Central memory CD8-positive, alpha-beta T cell (primary cell): ENCODE measurements around the gene ETV5.
"Not testable (repeated sequence)": the region's sequence is repeated elsewhere in the genome, so short reads cannot be mapped to it uniquely, and the experiment has no call there.

ENCODE experiments used
- ATAC-seq: fragments of 150-1000 bp; cut with Tn5 transposase; replicated peaks from 2 replicates; pipeline ENCODE4 v1.10.0; 2022; ENCODE audit warnings: mild to moderate bottlenecking, moderate FRiP score, moderate number of reproducible peaks; ENCODE audit not compliant: poor library complexity, severe bottlenecking; ENCODE audit errors: extremely low read depth
- DNase-seq, 2 donors: peaks; one replicate each; pipeline ENCODE4 v3.0.0; 2021; ENCODE audit warnings: low spot score in 2 of 2
- H3K27ac Mint-ChIP-seq: one replicate; pipeline ENCODE4 v1.8.0; 2022; ENCODE audit warnings: low read depth, mild to moderate bottlenecking, moderate library complexity, mixed read lengths
- H3K27me3 Mint-ChIP-seq: one replicate; pipeline ENCODE4 v1.8.0; 2022; ENCODE audit warnings: mixed read lengths
- H3K36me3 Mint-ChIP-seq: one replicate; pipeline ENCODE4 v1.8.0; 2022; ENCODE audit warnings: mild to moderate bottlenecking, moderate library complexity, mixed read lengths; ENCODE audit not compliant: insufficient read depth
- H3K4me1 Mint-ChIP-seq: one replicate; pipeline ENCODE4 v1.8.0; 2022; ENCODE audit warnings: mixed read lengths
- H3K4me3 Mint-ChIP-seq: one replicate; pipeline ENCODE4 v1.8.0; 2022; ENCODE audit warnings: mild to moderate bottlenecking, moderate library complexity, mixed read lengths
- H3K9me3 Mint-ChIP-seq: one replicate; pipeline ENCODE4 v1.8.0; 2022; ENCODE audit warnings: mixed read lengths

Gene ETV5

GRCh38 chr3:186021250-186021649, 87.6 kb downstream of the ETV5 start:
- not testable (repeated sequence) for ATAC-seq, H3K27ac Mint-ChIP-seq, DNase-seq, H3K9me3 Mint-ChIP-seq, H3K36me3 Mint-ChIP-seq, H3K4me1 Mint-ChIP-seq, H3K4me3 Mint-ChIP-seq
- peaks cover 44% of the 10 kb centered on the region for H3K27me3 Mint-ChIP-seq

GRCh38 chr3:186019288-186019687, 89.6 kb downstream of the ETV5 start:
- H3K27ac Mint-ChIP-seq, H3K36me3 Mint-ChIP-seq, ATAC-seq, H3K4me1 Mint-ChIP-seq, H3K4me3 Mint-ChIP-seq, H3K9me3 Mint-ChIP-seq, DNase-seq: not testable (repeated sequence)
- peaks cover 55% of the 10 kb centered on the region for H3K27me3 Mint-ChIP-seq

- Mint-ChIP-seq H3K27ac (no peak overlapping the region), H3K27me3 (peaks cover 75% of the 10 kb centered on the region), H3K9me3 (no peaks in the 10 kb centered on the region), H3K4me1 (no peaks in the 10 kb centered on the region), H3K36me3 (no peaks in the 10 kb centered on the region), H3K4me3 (no peak overlapping the region)
- ATAC-seq (no peak), DNase-seq (no peak)
These were observed 94.0 kb downstream of the ETV5 start for GRCh38 chr3:186014866-186015265.

GRCh38 chr3:186013312-186013711, 95.6 kb downstream of the ETV5 start:
- ATAC-seq (no peak), DNase-seq (no peak)
- Mint-ChIP-seq H3K36me3 (no peaks in the 10 kb centered on the region), H3K9me3 (no peaks in the 10 kb centered on the region), H3K4me1 (no peaks in the 10 kb centered on the region), H3K27me3 (peaks cover 65% of the 10 kb centered on the region), H3K27ac (no peak overlapping the region), H3K4me3 (no peak overlapping the region)

DNA sequence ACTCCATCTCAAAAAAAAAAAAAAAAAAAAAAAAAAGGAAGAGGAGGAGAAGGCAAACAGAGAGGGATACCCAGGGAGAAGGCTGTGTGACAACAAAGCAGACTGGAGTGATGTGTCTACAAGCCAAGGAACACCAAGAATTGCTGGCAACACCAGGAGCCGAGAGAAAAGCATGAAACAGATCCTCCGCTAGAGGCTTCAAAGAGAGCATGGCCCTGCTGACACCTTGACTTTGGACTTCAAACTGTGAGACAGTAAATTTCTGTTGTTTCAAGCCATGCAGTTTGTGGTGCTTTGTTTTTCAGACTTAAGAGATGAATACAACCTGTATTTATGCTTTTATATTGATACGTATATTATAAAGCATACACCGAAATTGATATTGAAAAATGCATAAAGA, 96.8 kb downstream of the ETV5 start:
- ATAC-seq (no peak), DNase-seq (no peak)
- no peak overlapping the region for H3K27ac Mint-ChIP-seq
- H3K4me3 Mint-ChIP-seq = no peak overlapping the region
- H3K36me3 Mint-ChIP-seq = no peaks in the 10 kb centered on the region
- H3K9me3 Mint-ChIP-seq = no peaks in the 10 kb centered on the region
- H3K27me3 Mint-ChIP-seq = peaks cover 53% of the 10 kb centered on the region
- H3K4me1 Mint-ChIP-seq = no peaks in the 10 kb centered on the region

DNA sequence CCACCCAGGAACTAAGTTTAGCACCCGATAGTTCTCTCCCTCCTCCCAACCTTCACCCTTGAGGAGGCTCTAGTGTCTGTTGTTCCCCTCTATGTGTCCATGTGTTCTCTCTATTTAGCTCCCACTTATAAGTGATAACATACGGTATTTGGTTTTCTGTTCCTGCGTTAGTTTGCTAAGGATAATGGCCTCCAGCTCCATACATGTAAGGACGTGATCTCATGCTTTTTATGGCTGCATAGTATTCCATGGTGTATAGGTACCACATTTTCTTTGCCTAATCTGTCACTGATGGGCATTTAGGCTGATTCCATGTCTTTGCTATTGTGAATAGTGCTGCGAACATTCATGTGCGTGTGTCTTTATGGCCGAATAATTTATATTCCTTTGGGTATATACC, 104.2 kb downstream of the ETV5 start:
- H3K27ac Mint-ChIP-seq = no peak overlapping the region
- ATAC-seq = no peak
- no peaks in the 10 kb centered on the region for H3K9me3 Mint-ChIP-seq
- peaks cover 47% of the 10 kb centered on the region for H3K27me3 Mint-ChIP-seq
- no peak for DNase-seq
- no peak overlapping the region for H3K4me3 Mint-ChIP-seq
- no peaks in the 10 kb centered on the region for H3K4me1 Mint-ChIP-seq
- H3K36me3 Mint-ChIP-seq = no peaks in the 10 kb centered on the region

- DNase-seq = no peak
- Mint-ChIP-seq H3K27ac (no peak overlapping the region), H3K4me1 (no peaks in the 10 kb centered on the region), H3K36me3 (no peaks in the 10 kb centered on the region), H3K27me3 (peaks cover 48% of the 10 kb centered on the region), H3K4me3 (no peak overlapping the region), H3K9me3 (no peaks in the 10 kb centered on the region)
- no peak for ATAC-seq
These were observed 104.7 kb downstream of the ETV5 start for GRCh38 chr3:186004209-186004608.

DNA sequence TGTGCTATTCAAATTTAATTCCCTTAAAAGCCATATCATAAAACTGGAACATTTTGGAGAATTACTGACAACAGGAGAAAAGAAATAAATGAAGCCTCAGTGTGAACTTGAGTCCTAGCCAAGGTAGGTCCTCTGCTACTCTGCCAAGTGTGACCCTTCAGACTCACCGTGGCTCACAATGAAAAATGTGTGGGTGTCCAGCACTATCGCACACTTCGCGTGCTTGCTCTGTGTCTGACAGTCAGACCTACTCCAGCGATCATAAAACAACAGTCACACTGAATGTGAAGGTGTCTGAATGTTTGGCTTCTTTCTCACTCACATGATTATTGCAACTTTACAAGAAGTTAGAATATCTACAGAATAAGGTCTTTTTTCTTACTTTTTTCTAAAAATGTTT, 105.3 kb downstream of the ETV5 start:
- Mint-ChIP-seq H3K27me3 (peaks cover 48% of the 10 kb centered on the region), H3K27ac (no peak overlapping the region), H3K9me3 (no peaks in the 10 kb centered on the region), H3K4me1 (no peaks in the 10 kb centered on the region), H3K36me3 (no peaks in the 10 kb centered on the region), H3K4me3 (no peak overlapping the region)
- DNase-seq = no peak
- ATAC-seq = no peak

- Mint-ChIP-seq H3K9me3 (no peaks in the 10 kb centered on the region), H3K27ac (no peak overlapping the region), H3K4me1 (no peaks in the 10 kb centered on the region), H3K4me3 (no peak overlapping the region), H3K36me3 (no peaks in the 10 kb centered on the region), H3K27me3 (peaks cover 48% of the 10 kb centered on the region)
- DNase-seq (no peak), ATAC-seq (no peak)
These were observed 105.9 kb downstream of the ETV5 start for GRCh38 chr3:186002884-186003472.

DNA sequence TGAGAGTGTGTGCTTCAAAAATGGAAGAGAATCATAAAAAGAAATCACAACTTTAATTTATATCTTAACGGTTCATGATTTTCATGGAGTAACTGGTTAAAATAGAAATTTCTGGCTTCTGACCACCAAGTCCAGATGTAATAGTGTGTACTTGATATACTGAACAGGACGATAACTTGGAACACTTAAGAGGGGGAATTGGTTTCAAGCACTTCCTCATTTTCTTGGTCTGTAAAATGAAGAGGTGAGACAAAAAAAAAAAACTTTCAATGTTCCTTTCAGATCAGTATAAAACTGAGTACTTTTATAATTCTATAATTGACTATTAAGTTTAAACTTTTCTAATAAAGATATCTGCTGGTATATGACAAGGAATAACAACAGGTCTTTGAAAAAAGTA, 107.0 kb downstream of the ETV5 start:
- no peak overlapping the region for H3K4me3 Mint-ChIP-seq
- no peaks in the 10 kb centered on the region for H3K4me1 Mint-ChIP-seq
- ATAC-seq (no peak), DNase-seq (no peak)
- peaks cover 48% of the 10 kb centered on the region for H3K27me3 Mint-ChIP-seq
- no peaks in the 10 kb centered on the region for H3K36me3 Mint-ChIP-seq
- no peak overlapping the region for H3K27ac Mint-ChIP-seq
- H3K9me3 Mint-ChIP-seq = no peaks in the 10 kb centered on the region

- Mint-ChIP-seq H3K27me3 (peaks cover 44% of the 10 kb centered on the region), H3K4me1 (no peaks in the 10 kb centered on the region), H3K36me3 (no peaks in the 10 kb centered on the region), H3K9me3 (no peaks in the 10 kb centered on the region), H3K4me3 (no peak overlapping the region), H3K27ac (no peak overlapping the region)
- DNase-seq = no peak
- ATAC-seq = no peak
These were observed 109.7 kb downstream of the ETV5 start for GRCh38 chr3:185999221-185999620.

- no peaks in the 10 kb centered on the region for H3K9me3 Mint-ChIP-seq
- no peak overlapping the region for H3K4me3 Mint-ChIP-seq
- ATAC-seq (no peak), DNase-seq (no peak)
- no peak overlapping the region for H3K27ac Mint-ChIP-seq
- no peaks in the 10 kb centered on the region for H3K36me3 Mint-ChIP-seq
- peaks cover 41% of the 10 kb centered on the region for H3K27me3 Mint-ChIP-seq
- no peaks in the 10 kb centered on the region for H3K4me1 Mint-ChIP-seq
These were observed 110.8 kb downstream of the ETV5 start for GRCh38 chr3:185998136-185998535.

- H3K9me3 Mint-ChIP-seq = no peaks in the 10 kb centered on the region
- no peak overlapping the region for H3K4me3 Mint-ChIP-seq
- ATAC-seq (no peak), DNase-seq (no peak)
- no peaks in the 10 kb centered on the region for H3K36me3 Mint-ChIP-seq
- H3K4me1 Mint-ChIP-seq = no peaks in the 10 kb centered on the region
- no peak overlapping the region for H3K27ac Mint-ChIP-seq
- H3K27me3 Mint-ChIP-seq = peaks cover 33% of the 10 kb centered on the region
These were observed 111.8 kb downstream of the ETV5 start for GRCh38 chr3:185997130-185997529.
